HepG2 (cell line): ENCODE results near the gene ABCG8. TPM values are rescaled to one million over a fixed set of nuclear protein-coding genes. Genes with fewer than 3 reads are reported as not detected.

Experiments used
- AHDC1 ChIP-seq: sonication (generic); formaldehyde crosslinking; IDR thresholded peaks from 2 replicates; pipeline ENCODE4 v1.5.1; 2020; ENCODE audit warnings: mild to moderate bottlenecking, missing genetic modification reagents, borderline replicate concordance
- ATF2 ChIP-seq: sonication (generic); formaldehyde crosslinking; IDR thresholded peaks from 2 replicates; pipeline ENCODE4 v1.4.0; 2020; ENCODE audit warnings: missing genetic modification reagents
- CSRNP2 ChIP-seq: sonication (generic); formaldehyde crosslinking; conservative IDR thresholded peaks from 2 replicates; pipeline ENCODE4 v1.8.0; 2022; ENCODE audit warnings: low read depth, missing genetic modification reagents
- DNMT1 ChIP-seq: sonication (generic); formaldehyde crosslinking; IDR thresholded peaks from 2 replicates; pipeline ENCODE4 v1.5.1; 2020; ENCODE audit warnings: mild to moderate bottlenecking, missing genetic modification reagents
- ELF1 ChIP-seq: sonication (generic); formaldehyde crosslinking; IDR thresholded peaks from 2 replicates; pipeline ENCODE4 v1.4.0; 2020; ENCODE audit warnings: missing genetic modification reagents
- GABPA ChIP-seq, 2 experiments: IDR thresholded peaks; 2 replicates each; pipeline ENCODE4 v1.6.1; 2011 to 2016; ENCODE audit warnings: low read depth in 2 of 2, low read length in 1 of 2, missing biosample characterization in 1 of 2, missing genetic modification characterization in 1 of 2
- HMG20B ChIP-seq: conservative IDR thresholded peaks from 2 replicates; pipeline ENCODE4 v1.6.1; 2016; ENCODE audit warnings: missing genetic modification reagents, missing compliant biosample characterization
- KDM5B ChIP-seq: sonication (generic); formaldehyde crosslinking; IDR thresholded peaks from 2 replicates; pipeline ENCODE4 v1.4.0; 2020; ENCODE audit warnings: missing genetic modification reagents, mild to moderate bottlenecking, borderline replicate concordance
- MBD4 ChIP-seq: IDR thresholded peaks from 2 replicates; pipeline ENCODE4 v1.6.1; 2012; ENCODE audit warnings: low read length, inconsistent platforms, borderline replicate concordance
- NKX3-1 ChIP-seq: sonication (generic); formaldehyde crosslinking; IDR thresholded peaks from 2 replicates; pipeline ENCODE4 v1.5.0; 2020; ENCODE audit warnings: missing genetic modification reagents
- NR2F6 ChIP-seq, 2 experiments: IDR thresholded peaks; 2 replicates each; pipeline ENCODE4 v1.6.1; 2016; ENCODE audit warnings: antibody characterized with exemption in 1 of 2, mild to moderate bottlenecking in 1 of 2
- RBM39 ChIP-seq: fragments of 200-400 bp; formaldehyde crosslinking; IDR thresholded peaks from one replicate; pipeline ENCODE4 v1.6.1; 2018; ENCODE audit warnings: antibody characterized with exemption, mild to moderate bottlenecking, low read depth, low read length; ENCODE audit not compliant: poor library complexity, severe bottlenecking
- SMC3 ChIP-seq: IDR thresholded peaks from 2 replicates; pipeline ENCODE4 v1.6.1; 2011; ENCODE audit warnings: low read length, improper control_type of control experiment
- TGIF2 ChIP-seq: IDR thresholded peaks from 2 replicates; pipeline ENCODE4 v1.6.1; 2016; ENCODE audit warnings: control low read depth, missing compliant biosample characterization
- U2AF1 ChIP-seq: fragments of 200-400 bp; formaldehyde crosslinking; optimal IDR thresholded peaks from 2 replicates; pipeline ENCODE3; 2017; ENCODE audit warnings: mild to moderate bottlenecking, low read depth, low read length
- ZEB1 ChIP-seq: IDR thresholded peaks from 2 replicates; pipeline ENCODE4 v1.6.1; 2012; ENCODE audit warnings: mild to moderate bottlenecking, low read depth, inconsistent platforms; ENCODE audit not compliant: insufficient replicate concordance
- ZNF160 ChIP-seq: sonication (generic); formaldehyde crosslinking; IDR thresholded peaks from 2 replicates; pipeline ENCODE4 v1.8.0; 2022; ENCODE audit warnings: mild to moderate bottlenecking, inconsistent platforms, missing genetic modification reagents
- ZNF264 ChIP-seq: sonication (generic); formaldehyde crosslinking; IDR thresholded peaks from 2 replicates; pipeline ENCODE4 v1.4.0; 2020; ENCODE audit warnings: missing genetic modification reagents
- ZNF274 ChIP-seq: sonication (generic); formaldehyde crosslinking; IDR thresholded peaks from 2 replicates; pipeline ENCODE4 v1.5.1; 2020; ENCODE audit warnings: mild to moderate bottlenecking, missing genetic modification reagents
- ZNF335 ChIP-seq: sonication (generic); formaldehyde crosslinking; IDR thresholded peaks from 2 replicates; pipeline ENCODE4 v1.4.0; 2020; ENCODE audit warnings: missing genetic modification reagents
- ZNF343 ChIP-seq: sonication (generic); formaldehyde crosslinking; IDR thresholded peaks from 2 replicates; pipeline ENCODE4 v1.4.0; 2020; ENCODE audit warnings: mild to moderate bottlenecking, missing genetic modification reagents
- ZNF619 ChIP-seq: sonication (generic); formaldehyde crosslinking; IDR thresholded peaks from 2 replicates; pipeline ENCODE4 v1.4.0; 2020; ENCODE audit warnings: mild to moderate bottlenecking, missing genetic modification reagents
- ZNF724P ChIP-seq: sonication (generic); formaldehyde crosslinking; IDR thresholded peaks from 2 replicates; pipeline ENCODE4 v1.8.0; 2022; ENCODE audit warnings: missing genetic modification reagents, borderline replicate concordance
- ZNF773 ChIP-seq: sonication (generic); formaldehyde crosslinking; IDR thresholded peaks from 2 replicates; pipeline ENCODE4 v1.4.0; 2020; ENCODE audit warnings: missing genetic modification reagents, borderline replicate concordance
- ZNF816 ChIP-seq: sonication (generic); formaldehyde crosslinking; IDR thresholded peaks from 2 replicates; pipeline ENCODE4 v1.8.0; 2022; ENCODE audit warnings: missing genetic modification reagents, mild to moderate bottlenecking, borderline replicate concordance
- polyA plus RNA-seq, 8 experiments: library from polyadenylated mRNA; depleted of rRNA in 3 of 8; stranded (reverse) in 7 of 8; unstranded in 1 of 8; fragments of >200 nt; fragmentation: Illumina TruSeq in 4 of 8; extraction: Trizol in 4 of 8; gene quantifications; 2 replicates each; pipeline versions ENCODE4 v1.2.1 to v1.2.3, GENCODE V29; 2011 to 2016; ENCODE audit warnings: low read depth in 4 of 8, missing spikeins in 1 of 8, mixed read lengths in 1 of 8; ENCODE audit not compliant: insufficient read depth in 1 of 8
- total RNA-seq, 5 experiments: library from RNA; depleted of rRNA; stranded (reverse); fragments of >200 nt; fragmentation: Illumina TruSeq; extraction: Trizol; gene quantifications; 2 replicates each; pipeline ENCODE4 v1.2.3, GENCODE V29; 2016; ENCODE audit warnings: low read depth in 1 of 5

The ABCG8 gene
- total and polyA plus RNA-seq, 2 of the 13 experiments (the other 11 are each of a cell fraction or from before 2014, with no cell fraction given) = 8.1 to 8.8 TPM

- no peak for TF ChIP-seq ZNF335
- no peak for TF ChIP-seq ZNF816 (CRISPR knock-in tag)
- no peak for TF ChIP-seq RBM39
- TF ChIP-seq TGIF2 (CRISPR knock-in tag) = no peak
- no peak for TF ChIP-seq ELF1 (CRISPR knock-in tag)
- TF ChIP-seq ZNF264 (CRISPR knock-in tag) = no peak
- TF ChIP-seq HMG20B (CRISPR knock-in tag) = 0 out of 2 replicates have a peak, but pooled peaks have one; percentile 21
- TF ChIP-seq ZNF160 (CRISPR knock-in tag) = no peak
- no peak for TF ChIP-seq KDM5B (CRISPR knock-in tag)
- TF ChIP-seq ATF2 (CRISPR knock-in tag) = no peak
- TF ChIP-seq NR2F6 (IDR thresholded peaks at IDR 0.05) = no peak
- no peak for TF ChIP-seq NR2F6 (CRISPR knock-in tag; IDR thresholded peaks at IDR 0.05)
- no peak for TF ChIP-seq NKX3-1
- TF ChIP-seq SMC3 = no peak
- no peak for TF ChIP-seq ZEB1
- TF ChIP-seq MBD4 = 0 out of 2 replicates have a peak, but pooled peaks have one; percentile 44
- TF ChIP-seq GABPA (IDR thresholded peaks at IDR 0.05; ENCODE audit: low read depth, low read length) = no peak
- TF ChIP-seq GABPA (CRISPR knock-in tag; IDR thresholded peaks at IDR 0.05; ENCODE audit: low read depth) = no peak
- no peak for TF ChIP-seq CSRNP2 (CRISPR knock-in tag)
- no peak for TF ChIP-seq ZNF724P (CRISPR knock-in tag)
- no peak for TF ChIP-seq ZNF274 (CRISPR knock-in tag)
- no peak for TF ChIP-seq ZNF619 (CRISPR knock-in tag)
- no peak for TF ChIP-seq DNMT1 (CRISPR knock-in tag)
- no peak for TF ChIP-seq U2AF1
- TF ChIP-seq AHDC1 = no peak
- TF ChIP-seq ZNF773 (CRISPR knock-in tag) = no peak
- no peak for TF ChIP-seq ZNF343 (CRISPR knock-in tag)
Observed at GRCh38 chr2:43884689-43885088, 45.9 kb downstream of the ABCG8 start (continued).
